Lung microvascular endothelial cell (primary cell): ENCODE results near the gene TMPRSS6. TPM values are rescaled to one million over a fixed set of nuclear protein-coding genes. Genes with fewer than 3 reads are reported as not detected.
A peak's percentile ranks its signal among the peaks of the same experiment; 100 is the strongest.
"Not testable (repeated sequence)": the region's sequence is repeated elsewhere in the genome, so short reads cannot be mapped to it uniquely, and the experiment has no call there.

Source experiments
- DNase-seq, 2 donors: peaks; one replicate each; pipeline versions ENCODE4 v3.0.0 to v3.0.0-alpha.2; 2010; ENCODE audit warnings: low read depth in 2 of 2
- total RNA-seq: library from RNA; depleted of rRNA; stranded (reverse); fragments of >200 nt; gene quantifications from 2 replicates; pipeline ENCODE4 v1.2.1, GENCODE V29; 2014

The TMPRSS6 gene
- total RNA-seq, 1 donor from 2014 or later, result not detected

DNA sequence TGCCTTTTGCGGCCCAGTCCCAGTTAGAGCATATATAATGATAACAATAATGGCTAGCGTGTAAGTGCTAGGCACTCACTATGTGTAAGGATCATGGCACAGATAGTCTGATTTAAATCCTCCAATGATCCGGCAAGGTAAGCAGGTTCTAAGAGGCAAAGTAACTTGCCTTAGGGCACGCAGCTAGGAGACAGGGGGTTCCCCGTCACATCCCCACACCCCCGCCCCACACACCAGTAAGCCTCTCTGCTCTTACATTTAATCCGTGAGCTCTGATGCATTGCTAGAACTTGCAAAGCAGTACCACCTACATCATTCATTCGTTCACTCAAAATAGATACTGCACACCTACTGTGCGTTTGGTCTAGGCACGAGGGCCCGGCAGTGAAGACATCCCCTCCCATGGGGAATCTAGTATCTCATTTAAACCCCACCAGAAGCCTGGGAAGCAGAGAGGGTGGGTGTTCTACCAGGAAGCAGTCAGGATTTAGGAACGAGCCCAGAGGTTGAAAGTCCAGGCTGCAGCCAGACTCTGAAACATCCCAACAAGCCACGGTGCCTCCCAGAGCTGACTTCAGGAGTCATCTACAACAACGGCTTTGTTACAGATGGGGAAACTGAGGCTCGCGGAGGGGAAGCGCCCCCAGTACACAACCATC, 20.6 kb downstream of the TMPRSS6 start:
- no peak for DNase-seq

DNA sequence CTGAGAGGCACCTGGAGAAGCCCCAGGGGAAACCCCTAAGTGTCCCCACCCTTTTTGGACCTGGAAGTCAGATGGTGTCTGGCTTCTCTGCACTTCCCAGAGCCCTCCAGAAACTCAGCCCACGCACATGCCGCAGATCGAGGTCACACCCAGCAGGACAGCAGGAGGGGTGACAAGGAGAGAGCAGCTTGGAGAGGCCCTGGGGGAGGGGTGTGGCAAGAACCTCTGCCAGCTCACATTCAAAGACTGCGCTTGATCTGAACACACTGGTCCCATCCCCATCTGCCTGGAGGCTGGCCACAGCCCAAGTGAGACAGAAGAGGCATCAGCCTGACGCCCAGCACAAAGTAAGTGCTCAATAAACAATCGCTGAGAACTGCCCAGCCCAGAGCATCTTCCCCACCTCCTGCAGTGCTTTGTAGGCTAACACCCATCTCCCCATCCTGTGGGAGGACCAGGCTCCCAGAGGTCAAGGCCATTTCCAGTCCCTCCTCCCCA, 21.4 kb downstream of the TMPRSS6 start:
- DNase-seq, result no peak

DNA sequence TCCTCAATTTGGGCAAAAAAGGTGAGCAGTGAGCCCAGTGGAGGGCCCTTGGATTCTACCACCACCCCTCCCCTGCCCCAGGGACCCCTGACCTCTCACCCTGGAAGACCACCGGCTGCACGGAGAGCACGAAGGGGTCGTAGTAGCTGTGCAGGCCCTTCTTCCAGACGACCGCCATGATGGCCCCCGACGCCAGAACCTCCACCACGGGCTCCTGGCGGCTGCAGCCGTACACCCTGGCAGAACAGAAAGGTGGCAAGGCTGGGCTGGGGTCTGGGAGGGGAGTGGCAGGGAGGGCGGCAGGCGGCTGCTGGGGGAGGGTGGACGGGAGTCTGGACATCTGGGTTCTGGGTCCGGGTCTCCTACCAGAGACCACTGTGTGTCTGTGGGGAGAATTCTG, 23.3 kb downstream of the TMPRSS6 start:
- DNase-seq, result no peak

DNA sequence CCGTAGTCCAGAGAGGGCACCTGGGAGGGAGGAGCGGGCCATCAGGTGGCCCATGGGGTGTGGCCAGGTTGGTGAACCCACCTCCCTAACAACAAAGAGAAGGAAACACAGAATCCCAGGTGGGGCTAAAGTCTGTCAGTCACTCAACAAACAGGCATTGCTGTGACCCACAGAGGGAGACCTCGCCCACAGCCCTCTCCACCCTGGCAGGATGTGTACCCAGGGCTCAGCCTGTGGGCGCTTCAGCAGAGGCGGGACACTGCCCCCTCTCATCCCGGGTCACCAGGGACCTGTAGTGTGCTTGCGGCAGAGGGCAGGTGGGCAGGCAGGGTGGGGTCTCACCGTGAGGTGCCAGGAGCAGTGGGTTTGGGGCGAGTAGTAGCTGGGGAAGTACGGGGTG, 25.1 kb downstream of the TMPRSS6 start:
- no peak for DNase-seq

DNA sequence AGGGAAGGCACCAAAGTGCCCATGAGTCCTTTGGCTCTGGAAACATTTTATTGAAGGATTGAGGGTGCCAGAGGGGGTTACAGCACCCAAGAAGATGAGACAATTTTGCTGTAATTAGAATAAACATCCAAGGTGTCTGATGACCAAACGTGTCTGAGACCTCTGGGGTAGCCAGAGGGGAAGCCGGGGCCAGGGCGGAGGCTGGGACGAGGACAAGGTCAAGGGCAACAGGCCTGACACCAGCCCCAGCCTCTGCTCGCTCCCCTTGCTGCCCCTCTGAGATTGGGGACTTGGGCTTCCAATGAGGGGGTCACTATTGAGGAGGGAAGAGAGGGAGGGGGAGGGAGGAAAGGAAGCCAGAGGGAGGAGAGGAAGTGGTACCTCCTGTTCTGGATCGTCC, 25.6 kb downstream of the TMPRSS6 start:
- DNase-seq, result no peak

DNA sequence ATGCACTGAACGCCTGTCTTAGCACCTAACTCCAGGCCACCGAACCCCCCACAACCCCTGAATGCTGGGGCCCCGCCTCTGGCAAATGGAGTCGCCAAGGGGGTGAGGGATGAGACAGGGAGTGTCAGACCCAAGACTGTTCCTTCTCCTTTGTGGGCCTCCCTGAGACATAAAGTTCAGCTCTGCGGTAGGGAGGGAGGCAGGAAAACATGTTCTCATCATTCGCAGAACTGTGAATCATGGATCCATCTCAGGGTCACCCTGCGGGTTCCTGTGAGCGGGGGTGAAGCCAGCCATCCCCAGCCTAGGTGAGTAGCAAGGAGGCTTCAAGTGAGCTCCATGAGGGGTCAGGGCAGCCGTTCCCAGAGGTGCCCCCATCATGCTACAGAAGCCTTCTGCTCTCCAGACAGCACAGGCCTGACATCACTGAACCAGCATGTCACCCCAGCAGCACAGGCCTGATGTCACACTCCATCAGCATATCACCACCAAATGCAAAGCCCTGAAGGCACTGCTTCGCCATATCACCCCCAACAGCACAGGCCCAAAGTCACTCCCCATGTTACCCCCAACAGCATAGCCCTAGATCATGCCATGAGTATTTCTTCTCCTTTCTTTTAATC, 27.2 kb downstream of the TMPRSS6 start:
- peak in 1 of 2 donors; percentile 15 for DNase-seq

DNA sequence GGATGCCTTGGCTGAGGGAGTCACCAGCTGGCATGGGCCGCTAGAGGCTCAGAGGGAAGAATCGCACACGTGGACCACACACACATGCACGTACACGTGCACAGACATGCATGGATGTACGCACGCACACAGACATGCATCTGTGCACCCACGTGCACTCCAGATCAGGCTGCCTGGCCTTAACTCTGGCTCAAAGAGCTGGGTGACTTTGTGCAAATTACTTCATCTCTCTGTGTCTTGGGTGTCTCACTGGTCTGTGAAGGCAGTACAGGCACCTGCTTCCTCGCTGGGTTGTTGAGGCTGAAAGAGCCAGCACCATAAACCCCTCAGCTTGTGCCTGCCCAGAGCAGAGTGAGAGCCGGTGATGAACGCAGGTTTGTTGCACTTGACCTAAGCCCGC, 28.7 kb downstream of the TMPRSS6 start:
- DNase-seq, result no peak

DNA sequence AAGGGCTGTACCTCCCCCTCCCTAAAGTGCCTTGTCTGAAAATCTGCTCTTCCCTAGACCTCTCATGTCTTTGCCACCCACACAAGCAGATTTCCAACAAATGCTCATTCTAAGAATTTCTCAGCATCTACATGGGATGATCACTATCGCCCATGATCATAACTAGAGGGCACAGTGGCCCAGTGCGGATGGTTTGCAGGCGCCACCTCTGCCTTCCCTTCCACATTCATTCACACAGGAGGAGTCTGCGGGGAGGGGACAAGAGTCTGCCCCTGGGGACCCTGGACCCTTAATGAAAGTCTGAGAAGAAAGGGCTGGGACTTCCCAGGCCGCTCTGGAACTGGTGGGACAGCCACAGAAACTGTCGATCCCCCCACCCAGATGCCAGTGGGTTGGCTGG, 29.1 kb downstream of the TMPRSS6 start:
- no peak for DNase-seq

DNA sequence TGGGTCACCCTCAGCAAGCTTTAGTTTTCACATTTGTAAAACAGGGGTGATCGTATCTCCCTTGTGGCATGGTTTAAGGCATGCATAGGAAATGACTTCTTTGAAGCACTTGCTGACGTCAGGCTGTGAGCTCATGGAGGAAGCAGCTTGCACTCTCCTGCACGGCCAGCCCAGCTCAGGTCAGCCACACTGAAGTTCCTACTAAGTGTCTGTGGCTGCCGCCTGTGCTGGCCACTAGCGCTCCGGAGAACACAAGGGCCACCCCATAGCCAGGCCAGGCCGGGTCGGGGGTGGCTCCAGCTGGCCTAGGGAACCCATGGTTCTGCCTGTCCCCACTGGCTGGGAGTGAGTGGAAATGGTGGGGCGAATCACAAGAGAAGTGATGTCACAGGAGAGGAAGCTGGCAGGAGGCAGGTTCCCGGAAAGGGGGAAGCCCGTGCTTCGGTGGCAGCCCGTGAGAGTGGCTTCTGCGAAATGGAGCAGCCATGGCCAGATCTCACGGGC, 29.8 kb downstream of the TMPRSS6 start:
- DNase-seq, result peak; percentile 31 to 89

DNA sequence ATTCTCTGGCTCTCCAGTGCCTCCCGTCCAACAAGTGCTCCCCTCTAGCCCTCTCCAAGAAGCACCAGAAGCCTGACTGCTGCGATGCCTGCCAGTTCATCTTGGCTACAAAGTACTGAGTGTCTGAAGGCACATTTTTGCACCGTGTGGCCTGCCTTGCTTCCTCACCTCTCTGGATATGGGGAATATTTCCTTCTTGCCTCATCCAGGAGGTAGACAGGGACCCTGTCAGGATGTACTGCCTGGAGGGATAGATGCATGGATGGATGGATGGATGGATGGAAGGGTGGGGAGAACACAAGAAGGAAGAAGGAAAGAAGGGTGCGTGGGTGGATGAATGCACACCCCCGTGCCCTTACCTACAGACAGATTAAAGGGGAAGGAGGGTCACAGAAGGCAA, 30.4 kb downstream of the TMPRSS6 start:
- DNase-seq, result no peak

DNA sequence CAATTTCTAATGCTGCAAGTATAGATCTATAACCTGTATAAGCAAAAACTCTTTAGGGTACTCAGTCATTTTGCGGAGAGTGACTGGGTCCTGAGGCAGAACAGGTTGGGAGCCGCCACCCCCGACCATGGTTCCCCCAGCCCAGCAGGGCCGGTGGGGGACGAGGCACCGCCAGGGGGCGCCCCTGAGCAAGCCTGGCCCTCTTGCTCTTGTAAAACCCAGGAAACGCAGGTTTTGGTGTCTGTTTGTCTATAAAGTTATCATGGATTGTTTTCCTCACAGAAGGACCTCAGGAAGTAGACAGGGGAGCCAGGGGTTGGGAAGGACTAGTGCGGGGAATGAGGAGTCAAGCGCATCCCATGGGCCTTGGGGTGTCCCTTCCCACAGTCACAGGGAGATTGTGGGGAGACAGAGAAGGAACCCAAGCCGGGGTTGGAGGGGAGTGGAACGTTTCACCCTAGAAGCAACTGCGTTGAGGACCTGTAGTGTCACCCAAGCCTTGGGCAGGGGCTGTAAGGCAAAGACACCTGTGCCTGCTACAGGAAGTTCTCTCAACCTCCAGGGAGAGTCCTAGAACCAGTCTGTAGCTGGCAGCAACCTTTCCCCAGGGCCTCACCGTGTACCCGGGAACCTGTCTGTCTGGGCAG, 31.6 kb downstream of the TMPRSS6 start:
- DNase-seq, result peak; percentile 54 to 71

DNA sequence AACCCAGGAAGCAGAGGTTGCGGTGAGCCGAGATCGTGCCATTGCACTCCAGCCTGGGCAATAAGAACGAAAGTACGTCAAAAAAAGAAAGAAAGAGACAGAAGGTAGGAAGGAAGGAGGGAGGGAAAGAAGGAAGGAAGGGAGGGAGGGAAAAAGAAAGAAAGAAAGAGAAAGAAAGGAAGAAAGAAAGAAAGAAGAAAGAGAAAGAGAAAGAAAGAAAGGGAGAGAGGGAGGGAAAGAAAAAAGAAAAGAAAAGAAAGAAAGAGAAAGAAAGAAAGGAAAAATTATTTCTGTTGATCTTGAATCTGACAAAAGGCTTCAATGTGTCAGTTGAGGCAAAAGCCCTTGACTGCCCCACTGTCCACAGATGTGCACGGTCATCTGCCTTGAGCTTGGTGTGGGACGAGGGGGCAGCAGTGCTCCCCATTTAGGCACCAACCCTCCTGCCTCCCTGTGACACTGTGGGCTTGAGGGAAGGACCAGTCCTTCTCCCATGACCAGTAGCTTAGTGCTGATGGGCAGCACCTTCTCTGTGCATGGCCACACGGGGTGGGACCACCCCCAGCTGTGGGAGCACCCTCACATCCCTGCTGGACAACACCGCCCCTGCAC, 33.6 kb downstream of the TMPRSS6 start:
- DNase-seq, result no peak

DNA sequence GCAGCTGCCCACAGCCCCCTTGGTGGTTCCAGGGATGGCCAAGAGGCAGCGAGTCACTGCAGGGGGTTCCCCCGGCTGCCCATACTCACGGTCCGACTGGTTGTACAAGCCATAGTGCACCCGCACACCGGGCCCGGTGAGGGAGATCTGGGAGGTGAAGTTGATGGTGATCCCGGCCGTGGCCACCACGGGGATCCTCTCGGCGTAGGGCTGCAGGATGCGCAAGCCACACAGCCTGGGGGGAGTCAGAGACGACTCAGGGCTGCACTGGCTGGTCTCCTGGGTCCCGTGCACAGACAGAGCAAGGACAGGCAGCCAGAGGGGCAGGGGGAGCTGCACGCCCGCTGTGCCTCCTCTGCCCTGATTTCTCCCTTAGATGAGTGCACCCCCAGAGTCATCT, 34.5 kb downstream of the TMPRSS6 start:
- no peak for DNase-seq

DNA sequence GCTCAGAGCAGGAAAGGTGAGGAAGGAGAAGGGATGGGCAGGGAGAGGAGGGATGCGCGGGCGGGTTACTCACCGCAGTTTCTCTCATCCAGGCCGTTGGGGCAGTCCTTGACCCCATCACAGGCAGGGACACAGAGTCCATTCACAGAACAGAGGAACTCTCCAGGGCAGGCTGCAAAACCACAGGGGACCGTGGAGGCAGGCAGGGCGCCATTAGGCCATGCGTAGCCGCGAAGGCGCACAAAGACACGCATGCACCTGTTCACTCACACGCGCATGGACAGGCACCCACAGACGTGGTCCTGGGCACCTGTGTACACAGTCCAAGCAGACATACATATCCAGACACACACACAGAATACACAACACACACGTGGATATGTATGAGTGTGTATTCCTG, 35.0 kb downstream of the TMPRSS6 start:
- DNase-seq, result no peak

DNA sequence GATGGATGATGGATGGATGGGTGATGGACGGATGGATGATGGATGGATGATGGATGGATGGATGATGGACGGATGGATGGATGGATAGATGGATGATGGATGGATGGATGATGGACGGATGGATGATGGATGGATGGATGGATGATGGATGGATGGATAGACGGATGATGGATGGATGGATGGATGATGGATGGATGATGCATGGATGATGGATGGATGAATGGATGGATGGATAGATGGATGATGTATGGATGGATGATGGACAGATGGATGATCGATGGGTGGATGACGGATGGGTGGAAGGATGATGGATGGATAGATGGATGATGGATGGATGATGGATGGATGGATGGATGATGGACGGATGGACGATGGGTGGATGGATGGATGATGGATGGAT, 36.8 kb downstream of the TMPRSS6 start:
- DNase-seq, result no peak

DNA sequence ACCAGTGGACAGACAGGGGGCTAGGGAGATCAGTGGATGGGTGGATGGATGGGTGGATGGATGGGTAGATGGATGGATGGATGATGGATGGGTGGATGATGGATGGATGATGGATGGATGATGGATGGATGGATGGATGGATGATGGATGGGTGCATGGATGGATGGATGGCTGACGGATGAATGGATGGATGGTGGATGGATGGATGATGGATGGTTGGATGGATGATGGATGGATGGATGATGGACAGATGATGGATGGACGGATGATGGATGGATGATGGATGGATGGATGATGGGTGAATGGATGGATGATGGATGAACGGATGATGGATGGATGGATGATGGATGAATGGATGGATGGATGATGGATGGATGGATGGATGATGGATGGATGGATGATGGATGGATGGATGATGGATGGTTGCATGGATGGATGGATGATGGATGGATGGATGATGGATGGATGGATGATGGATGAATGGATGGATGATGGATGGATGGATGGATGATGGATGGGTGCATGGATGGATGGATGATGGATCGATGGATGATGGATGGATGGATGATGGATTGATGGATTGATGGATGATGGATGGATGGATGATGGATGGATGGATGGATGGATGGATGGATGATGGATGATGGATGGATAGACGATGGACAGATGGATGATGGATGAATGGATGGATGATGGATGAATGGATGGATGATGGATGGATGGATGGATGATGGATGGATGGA, 37.5 kb downstream of the TMPRSS6 start:
- DNase-seq, result not testable (repeated sequence)

DNA sequence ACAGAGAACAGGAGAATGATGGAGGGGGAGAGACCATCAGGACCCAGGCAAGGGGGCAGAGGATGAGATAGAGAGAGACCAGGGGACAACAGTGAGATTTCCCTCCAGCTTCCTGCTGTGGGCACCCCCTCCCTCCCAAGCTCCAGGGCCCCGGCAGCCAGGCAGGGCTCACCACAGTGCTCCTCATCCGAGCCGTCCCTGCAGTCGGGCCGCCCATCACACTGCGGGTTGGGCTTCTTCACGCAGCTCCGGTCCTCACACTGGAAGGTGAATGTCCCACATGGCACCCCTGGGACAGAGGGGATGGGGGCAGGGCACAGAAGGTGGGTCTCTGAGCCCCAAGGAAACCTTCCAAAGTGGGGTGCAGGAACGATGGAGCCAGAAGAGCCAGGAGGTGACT, 38.8 kb downstream of the TMPRSS6 start:
- DNase-seq, result no peak

DNA sequence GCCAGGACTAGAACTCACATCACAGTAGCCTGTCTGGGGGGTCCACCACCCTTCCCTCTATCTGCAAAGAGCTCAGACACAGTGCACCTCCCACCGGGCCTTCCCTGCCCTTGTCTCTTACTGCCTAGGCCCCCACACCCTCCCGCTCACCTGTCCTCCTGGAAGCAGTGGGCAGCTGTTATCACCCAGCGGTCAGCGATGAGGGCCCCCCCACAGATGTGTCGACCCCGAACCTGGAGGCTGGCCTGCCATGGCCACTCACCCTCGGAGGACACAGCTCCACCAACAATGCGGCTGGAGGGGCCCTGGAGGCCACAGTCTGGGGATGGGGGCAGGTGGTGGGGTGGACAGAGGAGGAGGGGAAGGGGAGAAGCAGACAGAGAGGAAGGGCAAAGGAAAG, 39.2 kb downstream of the TMPRSS6 start:
- DNase-seq, result no peak

DNA sequence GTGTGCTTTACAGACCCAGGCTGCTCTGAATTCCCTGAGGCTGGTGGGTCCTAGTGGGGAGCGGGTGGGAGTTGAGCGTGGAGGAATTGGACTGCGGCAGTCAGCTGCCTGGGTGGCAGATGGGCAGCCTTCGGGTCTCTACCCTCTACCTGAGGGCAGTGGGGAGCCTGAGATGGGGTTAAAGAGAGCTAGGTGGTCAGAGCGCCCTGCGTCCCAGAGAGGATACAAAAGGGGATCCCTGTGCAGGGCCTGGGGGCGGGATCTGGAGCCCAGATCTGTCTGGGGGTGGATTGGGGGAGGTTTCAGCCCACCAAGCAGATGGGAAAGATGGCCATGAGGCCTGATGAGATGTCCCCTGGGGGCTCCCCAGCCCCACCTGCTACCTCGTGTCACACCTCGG, 39.8 kb downstream of the TMPRSS6 start:
- no peak for DNase-seq

DNA sequence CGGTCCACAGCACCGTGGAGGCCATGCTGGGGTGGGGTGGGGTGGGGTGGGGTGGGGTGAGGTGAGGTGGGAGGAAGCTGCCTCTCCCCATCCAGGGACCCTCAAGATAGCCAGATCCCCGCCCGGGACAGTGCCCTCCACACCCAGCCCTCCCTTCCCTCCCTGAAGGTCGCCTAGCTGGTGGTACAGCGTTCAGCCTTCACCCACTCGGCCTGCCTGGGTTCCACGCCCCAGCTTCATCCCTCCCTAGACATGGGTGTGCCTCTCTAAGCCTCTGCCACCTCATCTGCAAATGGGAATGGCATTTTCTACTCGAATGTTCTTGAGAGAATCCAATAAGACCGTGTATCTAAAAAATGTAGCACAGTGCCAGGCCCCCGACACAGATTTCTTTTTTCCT, 40.2 kb downstream of the TMPRSS6 start:
- DNase-seq, result no peak

DNA sequence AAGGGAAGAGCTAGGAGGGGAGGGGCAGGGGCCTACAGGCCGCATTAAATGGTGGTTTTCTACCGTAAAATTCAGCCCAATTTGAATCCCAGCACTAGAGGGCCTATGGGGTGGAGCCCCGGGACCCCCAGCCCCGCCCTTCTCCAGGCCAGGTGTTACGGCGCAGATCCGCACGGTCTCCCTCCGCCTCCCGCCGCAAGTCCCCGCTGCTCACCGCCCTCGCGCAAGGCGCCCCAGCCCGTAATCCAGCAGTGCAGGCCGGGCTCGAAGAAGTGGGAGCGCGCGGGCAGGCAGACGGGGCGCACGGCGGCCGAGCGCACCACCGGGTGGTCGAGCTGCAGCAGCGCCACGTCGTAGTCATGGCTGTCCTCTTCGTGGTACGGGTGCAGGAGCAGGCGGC, 40.7 kb downstream of the TMPRSS6 start:
- DNase-seq, result peak in 1 of 2 donors; percentile 18

DNA sequence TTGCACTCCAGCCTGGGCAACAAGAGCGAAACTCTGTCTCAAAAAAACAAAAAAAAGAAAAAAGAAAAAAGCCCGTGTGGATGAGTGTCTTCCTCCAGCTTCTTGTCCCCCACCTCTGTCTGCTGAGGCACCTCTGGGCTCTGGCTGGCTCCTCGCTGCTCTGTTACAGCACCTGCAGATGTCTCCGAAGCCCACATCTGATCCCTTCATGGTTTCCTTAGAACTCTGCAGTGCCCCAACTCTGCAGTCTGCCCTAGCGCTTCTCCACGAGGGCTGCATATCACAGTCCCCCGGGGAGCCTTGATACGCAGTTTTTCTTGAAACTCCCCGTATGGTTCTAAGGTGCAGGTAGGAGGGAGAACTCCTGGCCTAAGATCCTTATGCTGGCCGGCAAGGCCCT, 42.1 kb downstream of the TMPRSS6 start:
- DNase-seq, result no peak
